Trophoblast cell (in vitro differentiated cells and primary cell): ENCODE measurements around the gene CYTH2. TPM values are rescaled to one million over a fixed set of nuclear protein-coding genes. Genes with fewer than 3 reads are reported as not detected.

Experiments
- DNase-seq, 2 donors: peaks; one replicate each; pipeline ENCODE4 v3.0.0-alpha.2; 2016
- H2AFZ ChIP-seq: 2 replicates; pipeline ENCODE4 v1.6.1; 2013; ENCODE audit warnings: low read length, moderate library complexity, mild to moderate bottlenecking; ENCODE audit not compliant: insufficient read depth, poor library complexity
- H2AK5ac ChIP-seq: 2 replicates; pipeline ENCODE4 v1.6.1; 2013; ENCODE audit warnings: mild to moderate bottlenecking, low read length
- H2BK120ac ChIP-seq: 2 replicates; pipeline ENCODE4 v1.6.1; 2013; ENCODE audit warnings: low read length, mild to moderate bottlenecking, moderate library complexity; ENCODE audit not compliant: insufficient read depth, poor library complexity
- H2BK12ac ChIP-seq: 2 replicates; pipeline ENCODE4 v1.6.1; 2013; ENCODE audit warnings: mild to moderate bottlenecking, low read length, moderate library complexity
- H2BK5ac ChIP-seq: 2 replicates; pipeline ENCODE4 v1.6.1; 2013; ENCODE audit warnings: low read length, low read depth, moderate library complexity, mild to moderate bottlenecking; ENCODE audit not compliant: poor library complexity
- H3K14ac ChIP-seq: 2 replicates; pipeline ENCODE4 v1.6.1; 2013; ENCODE audit warnings: mild to moderate bottlenecking, low read length
- H3K18ac ChIP-seq: 2 replicates; pipeline ENCODE4 v1.6.1; 2013; ENCODE audit warnings: mild to moderate bottlenecking, low read length
- H3K23ac ChIP-seq: 2 replicates; pipeline ENCODE4 v1.6.1; 2013; ENCODE audit warnings: low read length
- H3K27ac ChIP-seq: 2 replicates; pipeline ENCODE4 v1.5.1; 2013; ENCODE audit warnings: low read depth, mild to moderate bottlenecking, inconsistent platforms, low read length, moderate library complexity
- H3K27me3 ChIP-seq: 2 replicates; pipeline ENCODE4 v1.6.1; 2013; ENCODE audit warnings: inconsistent platforms, mild to moderate bottlenecking, low read length, moderate library complexity; ENCODE audit not compliant: insufficient read depth
- H3K36me3 ChIP-seq, 2 experiments: 1 replicate in 1 of 2; 2 replicates in 1 of 2; pipeline ENCODE4 v1.6.1; 2013; ENCODE audit warnings: low read length in 2 of 2, mild to moderate bottlenecking in 2 of 2, moderate library complexity in 1 of 2; ENCODE audit not compliant: insufficient read depth in 2 of 2, control insufficient read depth in 1 of 2
- H3K4ac ChIP-seq: 2 replicates; pipeline ENCODE4 v1.6.1; 2013; ENCODE audit warnings: low read depth, mild to moderate bottlenecking, low read length, moderate library complexity
- H3K4me1 ChIP-seq, 2 experiments: 1 replicate in 1 of 2; 2 replicates in 1 of 2; pipeline ENCODE4 v1.6.1; 2013; ENCODE audit warnings: low read length in 2 of 2, mild to moderate bottlenecking in 2 of 2, moderate library complexity in 1 of 2; ENCODE audit not compliant: insufficient read depth in 2 of 2, control insufficient read depth in 1 of 2
- H3K4me2 ChIP-seq: 2 replicates; pipeline ENCODE4 v1.6.1; 2013; ENCODE audit warnings: inconsistent platforms, mild to moderate bottlenecking, low read length, moderate library complexity
- H3K4me3 ChIP-seq: 2 replicates; pipeline ENCODE4 v1.5.1; 2013; ENCODE audit warnings: mild to moderate bottlenecking, low read depth, low read length, inconsistent platforms
- H3K79me1 ChIP-seq: one replicate; pipeline ENCODE4 v1.6.1; 2013; ENCODE audit warnings: low read length
- H3K79me2 ChIP-seq: 2 replicates; pipeline ENCODE4 v1.6.1; 2013; ENCODE audit warnings: low read length, mild to moderate bottlenecking; ENCODE audit not compliant: control insufficient read depth, insufficient read depth, poor library complexity
- H3K9ac ChIP-seq: 2 replicates; pipeline ENCODE4 v1.6.1; 2013; ENCODE audit warnings: mild to moderate bottlenecking, low read length
- H3K9me3 ChIP-seq: 2 replicates; pipeline ENCODE4 v1.6.1; 2013; ENCODE audit warnings: low read depth, mild to moderate bottlenecking, control low read depth, inconsistent platforms, low read length; ENCODE audit not compliant: insufficient read depth
- H4K12ac ChIP-seq: 2 replicates; pipeline ENCODE4 v1.6.1; 2013; ENCODE audit warnings: low read depth, mild to moderate bottlenecking, low read length, moderate library complexity
- H4K8ac ChIP-seq: 2 replicates; pipeline ENCODE4 v1.6.1; 2013; ENCODE audit warnings: low read depth, mild to moderate bottlenecking, low read length, moderate library complexity
- H4K91ac ChIP-seq: one replicate; pipeline ENCODE4 v1.6.1; 2013; ENCODE audit warnings: low read depth, mild to moderate bottlenecking, low read length, moderate library complexity
- whole genome bisulfite sequencing: extraction: QIAGEN DNeasy Blood & Tissue Kit; methylation state at CpG from one replicate; pipeline ENCODE4 v1.1.7; 2013; ENCODE audit warnings: missing lambda C conversion rate; ENCODE audit not compliant: insufficient read length, insufficient coverage; ENCODE audit errors: extremely low coverage; 5-methylcytosine and 5-hydroxymethylcytosine counted together
- polyA plus RNA-seq: library from polyadenylated mRNA; stranded (reverse); fragments of 200-250 nt; gene quantifications from 2 replicates; pipeline ENCODE4 v1.2.3, GENCODE V29; 2013

Gene CYTH2
- polyA plus RNA-seq = 63.7 and 67.0 TPM in 2 replicates

- no peaks in the 10 kb centered on the region for H3K9me3 ChIP-seq
- H3K4me1 ChIP-seq = peaks cover 7 to 19% of the 10 kb centered on the region in 2 experiments
- H3K9ac ChIP-seq = peak within 1 kb of the TSS; percentile 98
- H4K12ac ChIP-seq = peak within 1 kb of the TSS; percentile 99
- no peak within 1 kb of the TSS for H2BK12ac ChIP-seq
- peak within 1 kb of the TSS; percentile 96 for H2BK5ac ChIP-seq
- peak within 1 kb of the TSS; percentile 71 for H2AFZ ChIP-seq
- H3K18ac ChIP-seq = peak within 1 kb of the TSS; percentile 96
- H3K23ac ChIP-seq = no peak within 1 kb of the TSS
- peak within 1 kb of the TSS; percentile 89 for H3K4me3 ChIP-seq
- DNase-seq = peak; percentile 48 to 63
- peak within 1 kb of the TSS; percentile 96 for H2AK5ac ChIP-seq
- peaks cover 9% of the 10 kb centered on the region for H3K79me1 ChIP-seq
- H3K27ac ChIP-seq = peak within 1 kb of the TSS; percentile 97
- WGBS = no CpG with 5 or more reads among the region's 66 CpGs
- peak within 1 kb of the TSS; percentile 100 for H4K91ac ChIP-seq
- H3K4ac ChIP-seq = peak within 1 kb of the TSS; percentile 98
- H3K27me3 ChIP-seq = no peaks in the 10 kb centered on the region
- H3K36me3 ChIP-seq = peaks cover 42 to 43% of the 10 kb centered on the region in 2 experiments
- H3K79me2 ChIP-seq = peaks cover 12% of the 10 kb centered on the region
- peak within 1 kb of the TSS; percentile 99 for H2BK120ac ChIP-seq
- peak within 1 kb of the TSS; percentile 99 for H4K8ac ChIP-seq
- H3K14ac ChIP-seq = peak within 1 kb of the TSS; percentile 99
- peak within 1 kb of the TSS; percentile 88 for H3K4me2 ChIP-seq
Observed at GRCh38 chr19:48469289-48469881, at the start of gene CYTH2. Gene CYTH2 (plus strand): TSS chr19:48469369. CDS start chr19:48469508, 139 bp downstream.

- Histone ChIP-seq H3K4me1 (peaks cover 2 to 4% of the 10 kb centered on the region in 2 experiments), H3K14ac (no peak overlapping the region), H3K23ac (no peak overlapping the region), H4K8ac (no peak overlapping the region), H3K9me3 (peaks cover 2% of the 10 kb centered on the region), H2BK120ac (no peak overlapping the region), H3K4ac (no peak overlapping the region), H4K12ac (no peak overlapping the region), H3K18ac (no peak overlapping the region), H3K4me2 (no peak overlapping the region), H2BK12ac (no peak overlapping the region), H3K9ac (no peak overlapping the region), H3K27ac (no peak overlapping the region), H3K36me3 (no peaks in the 10 kb centered on the region), H2BK5ac (no peak overlapping the region), H2AFZ (no peak overlapping the region), H3K4me3 (no peak overlapping the region), H3K79me1 (peaks cover 2% of the 10 kb centered on the region), H4K91ac (no peak overlapping the region), H3K79me2 (peaks cover 1% of the 10 kb centered on the region), H3K27me3 (no peaks in the 10 kb centered on the region), H2AK5ac (no peak overlapping the region)
- no CpG with 5 or more reads among the region's 16 CpGs for WGBS
- DNase-seq = no peak
Observed at GRCh38 chr19:48421548-48421947, 47.6 kb upstream of the CYTH2 start.

- no peaks in the 10 kb centered on the region for H3K36me3 ChIP-seq
- peaks cover 2% of the 10 kb centered on the region for H3K79me1 ChIP-seq
- H3K9ac ChIP-seq = no peak overlapping the region
- peak overlapping the region; percentile 73 for H3K4ac ChIP-seq
- peak overlapping the region; percentile 95 for H2BK5ac ChIP-seq
- peak overlapping the region; percentile 97 for H4K91ac ChIP-seq
- H3K9me3 ChIP-seq = peaks cover 2% of the 10 kb centered on the region
- peak overlapping the region; percentile 94 for H4K8ac ChIP-seq
- no peak overlapping the region for H3K23ac ChIP-seq
- DNase-seq = peak in 1 of 2 donors; percentile 23
- H3K4me3 ChIP-seq = no peak overlapping the region
- H2BK12ac ChIP-seq = peak overlapping the region; percentile 56
- H3K4me2 ChIP-seq = peak overlapping the region; percentile 51
- H3K14ac ChIP-seq = peak overlapping the region; percentile 75
- H3K79me2 ChIP-seq = peaks cover 1% of the 10 kb centered on the region
- H4K12ac ChIP-seq = peak overlapping the region; percentile 86
- WGBS = no CpG with 5 or more reads among the region's 8 CpGs
- peak overlapping the region; percentile 99 for H2BK120ac ChIP-seq
- H3K27ac ChIP-seq = peak overlapping the region; percentile 83
- H2AFZ ChIP-seq = peak overlapping the region; percentile 8
- peaks cover 2 to 4% of the 10 kb centered on the region in 2 experiments for H3K4me1 ChIP-seq
- no peaks in the 10 kb centered on the region for H3K27me3 ChIP-seq
- no peak overlapping the region for H3K18ac ChIP-seq
- no peak overlapping the region for H2AK5ac ChIP-seq
Observed at GRCh38 chr19:48424694-48425219, 44.4 kb upstream of the CYTH2 start.

- WGBS = no CpG with 5 or more reads among the region's 1 CpG
- Histone ChIP-seq H3K4me3 (no peak overlapping the region), H4K12ac (no peak overlapping the region), H3K36me3 (no peaks in the 10 kb centered on the region), H3K4ac (no peak overlapping the region), H3K9me3 (no peaks in the 10 kb centered on the region), H3K4me2 (no peak overlapping the region), H3K4me1 (peaks cover 2 to 4% of the 10 kb centered on the region in 2 experiments), H4K91ac (peak overlapping the region; percentile 11), H3K18ac (no peak overlapping the region), H4K8ac (no peak overlapping the region), H2AK5ac (no peak overlapping the region), H3K79me1 (peaks cover 2% of the 10 kb centered on the region), H2AFZ (no peak overlapping the region), H3K27ac (no peak overlapping the region), H3K9ac (no peak overlapping the region), H3K23ac (no peak overlapping the region), H3K14ac (no peak overlapping the region), H3K79me2 (peaks cover 1% of the 10 kb centered on the region), H2BK5ac (no peak overlapping the region), H2BK12ac (peak overlapping the region; percentile 53), H2BK120ac (no peak overlapping the region), H3K27me3 (no peaks in the 10 kb centered on the region)
- DNase-seq = no peak
Observed at GRCh38 chr19:48428670-48429069, 40.5 kb upstream of the CYTH2 start.
